ENCODE measurements around the gene ZBTB45.

GRCh38 chr19:58516246-58516836 is 3.3 kb downstream of the ZBTB45 start:
- TF ChIP-seq EZH2 (IDR thresholded peaks at IDR 0.05) (no peak), POLR2AphosphoS5 (IDR thresholded peaks at IDR 0.05; ENCODE audit: borderline replicate concordance, low read depth, low read length) (no peak)

Data from SK-N-MC (cell line).